ENCODE measurements around the gene OR2Y1.
"Not testable (repeated sequence)": the region's sequence is repeated elsewhere in the genome, so short reads cannot be mapped to it uniquely, and the experiment has no call there.

The OR2Y1 gene

GRCh38 chr5:180744253-180744652, 4.4 kb upstream of the OR2Y1 start:
- DNase-seq (ENCODE audit: low read depth, low spot score): no peak
- no peak overlapping the region for H3K4me3 ChIP-seq (ENCODE audit: low read depth, low read length)
- ChIA-PET CTCF (no interaction called here), POLR2A (no interaction called here)
- TF ChIP-seq CTCF (IDR thresholded peaks at IDR 0.05; ENCODE audit: insufficient read depth, low read length, missing control alignments): no peak

GRCh38 chr5:180742727-180743126, 2.9 kb upstream of the OR2Y1 start:
- no peak for TF ChIP-seq CTCF (IDR thresholded peaks at IDR 0.05; ENCODE audit: insufficient read depth, low read length, missing control alignments)
- POLR2A ChIA-PET: no interaction called here
- no peak overlapping the region for H3K4me3 ChIP-seq (ENCODE audit: low read depth, low read length)
- CTCF ChIA-PET: no interaction called here
- DNase-seq (ENCODE audit: low read depth, low spot score): no peak

- H3K4me3 ChIP-seq (ENCODE audit: low read depth, low read length); CTCF ChIA-PET; DNase-seq (ENCODE audit: low read depth, low spot score); POLR2A ChIA-PET: not testable (repeated sequence)
These were observed 1.1 kb upstream of the OR2Y1 start for GRCh38 chr5:180740953-180741352.

GRCh38 chr5:180739271-180739670, 587 bp downstream of the OR2Y1 start:
- ChIA-PET CTCF (interaction anchor here (0.7 to 1.3 kb wide), 2 partner anchors 21 to 341 kb away, joined by 3 read pairs; no protein-coding TSS in a partner anchor), POLR2A (no interaction called here)
- H3K4me3 ChIP-seq (ENCODE audit: low read depth, low read length): no peak overlapping the region
- no peak for TF ChIP-seq CTCF (IDR thresholded peaks at IDR 0.05; ENCODE audit: insufficient read depth, low read length, missing control alignments)
- no peak for DNase-seq (ENCODE audit: low read depth, low spot score)

- TF ChIP-seq CTCF (IDR thresholded peaks at IDR 0.05; ENCODE audit: insufficient read depth, low read length, missing control alignments): no peak
- ChIA-PET CTCF (no interaction called here), POLR2A (no interaction called here)
- no peak for DNase-seq (ENCODE audit: low read depth, low spot score)
- H3K4me3 ChIP-seq (ENCODE audit: low read depth, low read length): no peak overlapping the region
These were observed 3.3 kb downstream of the OR2Y1 start for GRCh38 chr5:180736536-180736935.

GRCh38 chr5:180724944-180725343, 14.9 kb downstream of the OR2Y1 start:
- POLR2A ChIA-PET: no interaction called here
- DNase-seq (ENCODE audit: low read depth, low spot score): no peak
- CTCF ChIA-PET: no interaction called here
- no peak overlapping the region for H3K4me3 ChIP-seq (ENCODE audit: low read depth, low read length)
- no peak for TF ChIP-seq CTCF (IDR thresholded peaks at IDR 0.05; ENCODE audit: insufficient read depth, low read length, missing control alignments)

GRCh38 chr5:180723936-180724335, 15.9 kb downstream of the OR2Y1 start:
- CTCF ChIA-PET: no interaction called here
- no peak overlapping the region for H3K4me3 ChIP-seq (ENCODE audit: low read depth, low read length)
- no peak for DNase-seq (ENCODE audit: low read depth, low spot score)
- POLR2A ChIA-PET: no interaction called here
- no peak for TF ChIP-seq CTCF (IDR thresholded peaks at IDR 0.05; ENCODE audit: insufficient read depth, low read length, missing control alignments)

Measured in AG04449 (cell line).